ENCODE data around the gene SGMS1.
"Not testable (repeated sequence)": the region's sequence is repeated elsewhere in the genome, so short reads cannot be mapped to it uniquely, and the experiment has no call there.

The SGMS1 gene

GRCh38 chr10:50426485-50426884 is 197.3 kb downstream of the SGMS1 start:
- no peak for DNase-seq (ENCODE audit: low read depth, low spot score)

- DNase-seq (ENCODE audit: low read depth, low spot score) = not testable (repeated sequence)
Observed at GRCh38 chr10:50425215-50425614, 198.5 kb downstream of the SGMS1 start.

GRCh38 chr10:50423448-50423847 is 200.3 kb downstream of the SGMS1 start:
- no peak for DNase-seq (ENCODE audit: low read depth, low spot score)

GRCh38 chr10:50422259-50422658 is 201.5 kb downstream of the SGMS1 start:
- no peak for DNase-seq (ENCODE audit: low read depth, low spot score)

GRCh38 chr10:50421026-50421719 is 202.6 kb downstream of the SGMS1 start:
- DNase-seq (ENCODE audit: low read depth, low spot score) = no peak

- no peak for DNase-seq (ENCODE audit: low read depth, low spot score)
Observed at GRCh38 chr10:50420196-50420595, 203.6 kb downstream of the SGMS1 start.

GRCh38 chr10:50419756-50420155 is 204.0 kb downstream of the SGMS1 start:
- DNase-seq (ENCODE audit: low read depth, low spot score) = no peak

- no peak for DNase-seq (ENCODE audit: low read depth, low spot score)
Observed at GRCh38 chr10:50419091-50419490, 204.7 kb downstream of the SGMS1 start.

GRCh38 chr10:50417886-50418830 is 205.6 kb downstream of the SGMS1 start:
- DNase-seq (ENCODE audit: low read depth, low spot score) = no peak

- no peak for DNase-seq (ENCODE audit: low read depth, low spot score)
Observed at GRCh38 chr10:50417486-50417885, 206.3 kb downstream of the SGMS1 start.

- no peak for DNase-seq (ENCODE audit: low read depth, low spot score)
Observed at GRCh38 chr10:50416881-50417280, 206.9 kb downstream of the SGMS1 start.

- no peak for DNase-seq (ENCODE audit: low read depth, low spot score)
Observed at GRCh38 chr10:50416181-50416824, 207.5 kb downstream of the SGMS1 start.

- no peak for DNase-seq (ENCODE audit: low read depth, low spot score)
Observed at GRCh38 chr10:50415292-50415691, 208.5 kb downstream of the SGMS1 start.

GRCh38 chr10:50410066-50410811 is 213.5 kb downstream of the SGMS1 start:
- no peak for DNase-seq (ENCODE audit: low read depth, low spot score)

- DNase-seq (ENCODE audit: low read depth, low spot score) = no peak
Observed at GRCh38 chr10:50407076-50407801, 216.5 kb downstream of the SGMS1 start.

GRCh38 chr10:50406457-50407070 is 217.2 kb downstream of the SGMS1 start:
- no peak for DNase-seq (ENCODE audit: low read depth, low spot score)

GRCh38 chr10:50405723-50406122 is 218.0 kb downstream of the SGMS1 start:
- DNase-seq (ENCODE audit: low read depth, low spot score) = no peak

GRCh38 chr10:50404021-50404773 is 219.6 kb downstream of the SGMS1 start:
- DNase-seq (ENCODE audit: low read depth, low spot score) = no peak

- no peak for DNase-seq (ENCODE audit: low read depth, low spot score)
Observed at GRCh38 chr10:50403074-50403473, 220.7 kb downstream of the SGMS1 start.

GRCh38 chr10:50402466-50402865 is 221.3 kb downstream of the SGMS1 start:
- no peak for DNase-seq (ENCODE audit: low read depth, low spot score)
